Natural killer cell (primary cell): ENCODE results near the gene NHLRC2. TPM values are rescaled to one million over a fixed set of nuclear protein-coding genes. Genes with fewer than 3 reads are reported as not detected.

Experiments used
- ATAC-seq, 3 donors: fragments of 150-1000 bp in 2 of 3; fragments of 200-7000 bp in 1 of 3; cut with Tn5 transposase; 1 replicate in 1 of 3; 2 replicates in 2 of 3; pipeline ENCODE4 v1.10.0; 2021; ENCODE audit warnings: mild to moderate bottlenecking in 2 of 3, moderate library complexity in 2 of 3
- DNase-seq, 2 donors: peaks; one replicate each; pipeline versions ENCODE4 v3.0.0 to v3.0.0-alpha.2; 2013 to 2021; ENCODE audit warnings: mixed read lengths in 1 of 2
- H3K27ac ChIP-seq: one replicate; pipeline ENCODE4 v1.5.1; 2013; ENCODE audit warnings: mild to moderate bottlenecking, low read length
- H3K27me3 ChIP-seq: one replicate; pipeline ENCODE4 v1.6.1; 2013; ENCODE audit warnings: low read length; ENCODE audit not compliant: control insufficient read depth, insufficient read depth
- H3K36me3 ChIP-seq: one replicate; pipeline ENCODE4 v1.6.1; 2013; ENCODE audit warnings: low read length; ENCODE audit not compliant: control insufficient read depth, insufficient read depth
- H3K4me1 ChIP-seq: one replicate; pipeline ENCODE4 v1.6.1; 2013; ENCODE audit warnings: low read length; ENCODE audit not compliant: control insufficient read depth, insufficient read depth
- H3K4me3 ChIP-seq: one replicate; pipeline ENCODE4 v1.5.1; 2013; ENCODE audit warnings: low read length
- H3K9me3 ChIP-seq: one replicate; pipeline ENCODE4 v1.6.1; 2013; ENCODE audit warnings: low read length; ENCODE audit not compliant: control insufficient read depth, insufficient read depth
- H3K27ac Mint-ChIP-seq, 2 donors: one replicate each; pipeline ENCODE4 v1.8.0; 2022; ENCODE audit warnings: mild to moderate bottlenecking in 2 of 2, mixed read lengths in 2 of 2, moderate library complexity in 1 of 2
- H3K27me3 Mint-ChIP-seq, 2 donors: one replicate each; pipeline ENCODE4 v1.8.0; 2022; ENCODE audit warnings: low read depth in 2 of 2, mixed read lengths in 2 of 2
- H3K36me3 Mint-ChIP-seq: one replicate; pipeline ENCODE4 v1.8.0; 2022; ENCODE audit warnings: mixed read lengths
- H3K4me1 Mint-ChIP-seq, 2 donors: one replicate each; pipeline ENCODE4 v1.8.0; 2022; ENCODE audit warnings: mixed read lengths in 2 of 2
- H3K4me3 Mint-ChIP-seq: one replicate; pipeline ENCODE4 v1.8.0; 2022; ENCODE audit warnings: mild to moderate bottlenecking, moderate library complexity, mixed read lengths
- H3K9me3 Mint-ChIP-seq, 2 donors: one replicate each; pipeline ENCODE4 v1.8.0; 2022; ENCODE audit warnings: mixed read lengths in 2 of 2
- CTCF ChIP-seq: fragments of 200-600 bp; IDR thresholded peaks from one replicate; pipeline ENCODE4 v1.8.0; 2022; ENCODE audit warnings: antibody characterized with exemption
- WGBS: methylation state at CpG from one replicate; pipeline ENCODE4 v1.1.7; 2013; ENCODE audit warnings: missing lambda C conversion rate; ENCODE audit not compliant: insufficient coverage; 5-methylcytosine and 5-hydroxymethylcytosine counted together
- intact Hi-C: fragments of 100-400 bp; cut with micrococcal nuclease; formaldehyde crosslinking; loops from one replicate; pipeline ENCODE4 v1.14.2; 2022
- total RNA-seq, 4 donors: library from RNA; stranded (reverse); fragments of 120-200 nt in 1 of 4; gene quantifications; one replicate each; pipeline versions ENCODE4 v1.2.3 to v1.2.4, GENCODE V29; 2013 to 2022

Gene NHLRC2
- total RNA-seq, 3 donors from 2014 or later (not counting 1 experiment from before 2014, with no cell fraction given), result 19.0 to 24.7 (median 22.4) TPM

GRCh38 chr10:113924186-113924585 is 69.7 kb downstream of the NHLRC2 start:
- no peaks in the 10 kb centered on the region for H3K27me3 ChIP-seq
- H3K9me3 ChIP-seq, result peaks cover 4% of the 10 kb centered on the region
- ATAC-seq (no peak), DNase-seq (no peak)
- Mint-ChIP-seq H3K4me1 (no peaks in the 10 kb centered on the region), H3K9me3 (peaks cover 0 to 6% of the 10 kb centered on the region in 2 donors), H3K27me3 (peaks cover 11 to 15% of the 10 kb centered on the region in 2 donors), H3K36me3 (peaks cover 11% of the 10 kb centered on the region), H3K27ac (no peak overlapping the region), H3K4me3 (no peak overlapping the region)
- no peaks in the 10 kb centered on the region for H3K4me1 ChIP-seq
- H3K36me3 ChIP-seq, result no peaks in the 10 kb centered on the region
- no peak overlapping the region for H3K27ac ChIP-seq
- TF ChIP-seq CTCF, result no peak
- H3K4me3 ChIP-seq, result no peak overlapping the region
- 67% methylated on average over 1 of the region's 1 CpG for WGBS
- intact Hi-C loops, result no loop called here

GRCh38 chr10:113924664-113925063 is 70.2 kb downstream of the NHLRC2 start:
- H3K27ac Mint-ChIP-seq, result no peak overlapping the region
- TF ChIP-seq CTCF, result no peak
- WGBS, result 43% methylated on average over 2 of the region's 4 CpGs
- H3K36me3 Mint-ChIP-seq, result peaks cover 11% of the 10 kb centered on the region
- DNase-seq (no peak), ATAC-seq (no peak)
- H3K4me1 ChIP-seq, result no peaks in the 10 kb centered on the region
- H3K9me3 Mint-ChIP-seq, result peaks cover 0 to 6% of the 10 kb centered on the region in 2 donors
- intact Hi-C loops, result no loop called here
- no peaks in the 10 kb centered on the region for H3K4me1 Mint-ChIP-seq
- H3K36me3 ChIP-seq, result no peaks in the 10 kb centered on the region
- no peak overlapping the region for H3K4me3 ChIP-seq
- no peak overlapping the region for H3K27ac ChIP-seq
- peaks cover 4% of the 10 kb centered on the region for H3K9me3 ChIP-seq
- H3K27me3 Mint-ChIP-seq, result peaks cover 15 to 18% of the 10 kb centered on the region in 2 donors
- H3K4me3 Mint-ChIP-seq, result no peak overlapping the region
- no peaks in the 10 kb centered on the region for H3K27me3 ChIP-seq

- no peak for TF ChIP-seq CTCF
- H3K4me3 Mint-ChIP-seq, result no peak overlapping the region
- H3K4me1 Mint-ChIP-seq, result no peaks in the 10 kb centered on the region
- Histone ChIP-seq H3K9me3 (peaks cover 4% of the 10 kb centered on the region), H3K4me1 (no peaks in the 10 kb centered on the region), H3K27ac (no peak overlapping the region), H3K4me3 (no peak overlapping the region), H3K36me3 (no peaks in the 10 kb centered on the region), H3K27me3 (no peaks in the 10 kb centered on the region)
- peaks cover 15 to 18% of the 10 kb centered on the region in 2 donors for H3K27me3 Mint-ChIP-seq
- DNase-seq (no peak), ATAC-seq (no peak)
- H3K9me3 Mint-ChIP-seq, result peaks cover 0 to 6% of the 10 kb centered on the region in 2 donors
- WGBS, result 86% methylated on average over 5 of the region's 5 CpGs
- H3K27ac Mint-ChIP-seq, result no peak overlapping the region
- peaks cover 11% of the 10 kb centered on the region for H3K36me3 Mint-ChIP-seq
- intact Hi-C loops, result no loop called here
These were observed 73.0 kb downstream of the NHLRC2 start for GRCh38 chr10:113927440-113927839.

GRCh38 chr10:113928830-113929229 is 74.4 kb downstream of the NHLRC2 start:
- H3K4me1 ChIP-seq, result no peaks in the 10 kb centered on the region
- peaks cover 4% of the 10 kb centered on the region for H3K9me3 ChIP-seq
- ATAC-seq (no peak), DNase-seq (no peak)
- no peaks in the 10 kb centered on the region for H3K36me3 ChIP-seq
- H3K27me3 ChIP-seq, result no peaks in the 10 kb centered on the region
- no peak for TF ChIP-seq CTCF
- intact Hi-C loops, result no loop called here
- Mint-ChIP-seq H3K9me3 (peaks cover 0 to 6% of the 10 kb centered on the region in 2 donors), H3K36me3 (peaks cover 11% of the 10 kb centered on the region), H3K4me1 (no peaks in the 10 kb centered on the region), H3K27ac (no peak overlapping the region), H3K27me3 (peaks cover 15 to 22% of the 10 kb centered on the region in 2 donors), H3K4me3 (no peak overlapping the region)
- H3K4me3 ChIP-seq, result no peak overlapping the region
- no peak overlapping the region for H3K27ac ChIP-seq
